WERI-Rb-1 (cell line): ENCODE data around the gene RSRC1.
"Not testable (repeated sequence)": the region's sequence is repeated elsewhere in the genome, so short reads cannot be mapped to it uniquely, and the experiment has no call there.

Experiments used
- DNase-seq: peaks from one replicate; pipeline ENCODE4 v3.0.0-alpha.2; 2020
- H3K27ac ChIP-seq: fragments of 250-450 bp; sonication (Bioruptor Pico); 2 replicates; pipeline ENCODE4 v1.5.1; 2020; ENCODE audit warnings: mild to moderate bottlenecking, moderate library complexity
- H3K27me3 ChIP-seq: fragments of 250-450 bp; sonication (Bioruptor Pico); 2 replicates; pipeline ENCODE4 v1.5.1; 2021; ENCODE audit warnings: mild to moderate bottlenecking, low read depth, moderate library complexity; ENCODE audit not compliant: insufficient read depth, severe bottlenecking
- H3K36me3 ChIP-seq: fragments of 250-450 bp; sonication (Bioruptor Pico); 2 replicates; pipeline ENCODE4 v1.5.1; 2020; ENCODE audit warnings: mild to moderate bottlenecking, moderate library complexity
- H3K4me3 ChIP-seq: 2 replicates; pipeline ENCODE4 v1.5.1; 2011; ENCODE audit warnings: low read depth, mild to moderate bottlenecking, control low read depth, low read length
- H3K9me3 ChIP-seq: fragments of 250-450 bp; sonication (Bioruptor Pico); 2 replicates; pipeline ENCODE4 v1.5.1; 2021; ENCODE audit warnings: mild to moderate bottlenecking, moderate library complexity; ENCODE audit not compliant: severe bottlenecking
- TF ChIP-seq, protein P1 (sequence below): IDR thresholded peaks from 2 replicates; pipeline ENCODE4 v1.5.1; 2011; ENCODE audit warnings: low read depth, mild to moderate bottlenecking, control low read depth, inconsistent platforms, low read length

RSRC1 gene

DNA sequence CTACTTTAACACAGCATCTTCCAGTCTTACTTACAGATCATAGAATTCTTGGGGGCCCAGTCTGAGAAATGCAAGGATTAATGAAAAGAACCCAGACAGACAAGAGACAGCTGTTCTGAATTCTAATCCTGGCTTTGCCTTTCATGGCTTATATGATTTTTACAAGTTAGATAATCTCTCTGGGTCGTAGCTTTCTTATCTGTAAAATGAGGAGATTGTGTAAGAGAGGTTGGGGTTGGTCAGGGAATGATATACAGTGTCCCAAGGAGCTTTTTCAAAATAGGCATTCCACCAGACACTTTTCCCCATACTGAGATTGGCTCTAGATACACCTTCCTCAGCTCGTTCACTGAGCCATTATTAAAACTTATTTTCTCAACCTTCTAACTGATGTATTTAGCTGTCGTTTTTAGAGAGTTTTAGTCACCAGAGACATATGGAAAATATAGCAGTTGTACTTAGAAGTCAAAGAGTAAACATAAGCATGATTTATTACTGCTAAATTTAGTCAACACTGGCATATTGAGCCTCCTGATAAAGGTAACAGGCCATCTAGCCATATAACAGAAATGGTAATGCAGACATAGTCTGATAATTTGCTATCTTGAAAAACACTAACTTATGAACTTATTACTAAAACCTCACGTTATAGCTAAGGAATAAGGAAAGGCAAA is 298.1 kb downstream of the RSRC1 start:
- Histone ChIP-seq H3K27ac (peak overlapping the region; percentile 56; the same call in 1 of the 2 replicates), H3K36me3 (no peaks in the 10 kb centered on the region), H3K9me3 (no peaks in the 10 kb centered on the region), H3K4me3 (no peak overlapping the region), H3K27me3 (no peaks in the 10 kb centered on the region)
- DNase-seq: peak; percentile 15
- TF ChIP-seq, protein P1, sequence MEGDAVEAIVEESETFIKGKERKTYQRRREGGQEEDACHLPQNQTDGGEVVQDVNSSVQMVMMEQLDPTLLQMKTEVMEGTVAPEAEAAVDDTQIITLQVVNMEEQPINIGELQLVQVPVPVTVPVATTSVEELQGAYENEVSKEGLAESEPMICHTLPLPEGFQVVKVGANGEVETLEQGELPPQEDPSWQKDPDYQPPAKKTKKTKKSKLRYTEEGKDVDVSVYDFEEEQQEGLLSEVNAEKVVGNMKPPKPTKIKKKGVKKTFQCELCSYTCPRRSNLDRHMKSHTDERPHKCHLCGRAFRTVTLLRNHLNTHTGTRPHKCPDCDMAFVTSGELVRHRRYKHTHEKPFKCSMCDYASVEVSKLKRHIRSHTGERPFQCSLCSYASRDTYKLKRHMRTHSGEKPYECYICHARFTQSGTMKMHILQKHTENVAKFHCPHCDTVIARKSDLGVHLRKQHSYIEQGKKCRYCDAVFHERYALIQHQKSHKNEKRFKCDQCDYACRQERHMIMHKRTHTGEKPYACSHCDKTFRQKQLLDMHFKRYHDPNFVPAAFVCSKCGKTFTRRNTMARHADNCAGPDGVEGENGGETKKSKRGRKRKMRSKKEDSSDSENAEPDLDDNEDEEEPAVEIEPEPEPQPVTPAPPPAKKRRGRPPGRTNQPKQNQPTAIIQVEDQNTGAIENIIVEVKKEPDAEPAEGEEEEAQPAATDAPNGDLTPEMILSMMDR: no peak

DNA sequence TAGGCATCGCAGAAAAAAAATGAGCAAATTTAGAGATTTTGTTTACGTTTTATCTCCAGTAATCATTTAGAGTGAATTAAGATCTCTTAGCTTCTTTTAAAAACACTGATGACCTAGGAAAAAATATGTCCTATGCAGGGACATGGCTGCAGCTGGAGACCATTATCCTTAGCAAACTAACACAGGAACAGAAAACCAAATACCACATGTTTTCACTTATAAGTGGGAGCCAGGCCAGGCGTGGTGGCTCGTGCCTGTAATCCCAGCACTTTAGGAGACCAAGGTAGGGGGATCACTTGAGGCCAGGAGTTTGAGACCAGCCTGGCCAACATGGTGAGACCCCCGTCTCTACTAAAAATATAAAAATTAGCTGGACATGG is 298.6 kb downstream of the RSRC1 start:
- not testable (repeated sequence) for H3K36me3 ChIP-seq, DNase-seq, H3K4me3 ChIP-seq, H3K9me3 ChIP-seq, H3K27me3 ChIP-seq
- H3K27ac ChIP-seq: peak overlapping the region; percentile 13; the same call in 1 of the 2 replicates

DNA sequence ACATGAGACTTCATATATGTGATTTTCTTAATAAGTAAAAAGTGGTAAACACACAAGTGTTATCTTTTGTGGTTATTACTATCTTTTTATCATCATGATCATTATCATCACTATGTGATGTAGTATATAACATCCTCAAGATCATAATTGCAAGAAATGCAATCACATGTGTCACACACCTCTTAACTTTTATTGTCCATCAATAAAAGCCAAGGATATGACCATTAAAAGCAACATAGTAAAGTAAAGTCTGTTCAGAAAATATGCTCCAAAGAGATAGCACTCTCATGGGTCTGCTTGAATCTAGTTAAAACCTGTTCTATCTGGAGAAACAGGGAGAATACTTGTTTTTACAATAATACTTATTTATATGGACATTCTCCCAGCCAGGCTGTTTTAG is 308.1 kb downstream of the RSRC1 start:
- no peak overlapping the region for H3K27ac ChIP-seq
- no peaks in the 10 kb centered on the region for H3K27me3 ChIP-seq
- no peak for DNase-seq
- H3K4me3 ChIP-seq: no peak overlapping the region
- TF ChIP-seq, protein P1: no peak
- no peaks in the 10 kb centered on the region for H3K9me3 ChIP-seq
- no peaks in the 10 kb centered on the region for H3K36me3 ChIP-seq

DNA sequence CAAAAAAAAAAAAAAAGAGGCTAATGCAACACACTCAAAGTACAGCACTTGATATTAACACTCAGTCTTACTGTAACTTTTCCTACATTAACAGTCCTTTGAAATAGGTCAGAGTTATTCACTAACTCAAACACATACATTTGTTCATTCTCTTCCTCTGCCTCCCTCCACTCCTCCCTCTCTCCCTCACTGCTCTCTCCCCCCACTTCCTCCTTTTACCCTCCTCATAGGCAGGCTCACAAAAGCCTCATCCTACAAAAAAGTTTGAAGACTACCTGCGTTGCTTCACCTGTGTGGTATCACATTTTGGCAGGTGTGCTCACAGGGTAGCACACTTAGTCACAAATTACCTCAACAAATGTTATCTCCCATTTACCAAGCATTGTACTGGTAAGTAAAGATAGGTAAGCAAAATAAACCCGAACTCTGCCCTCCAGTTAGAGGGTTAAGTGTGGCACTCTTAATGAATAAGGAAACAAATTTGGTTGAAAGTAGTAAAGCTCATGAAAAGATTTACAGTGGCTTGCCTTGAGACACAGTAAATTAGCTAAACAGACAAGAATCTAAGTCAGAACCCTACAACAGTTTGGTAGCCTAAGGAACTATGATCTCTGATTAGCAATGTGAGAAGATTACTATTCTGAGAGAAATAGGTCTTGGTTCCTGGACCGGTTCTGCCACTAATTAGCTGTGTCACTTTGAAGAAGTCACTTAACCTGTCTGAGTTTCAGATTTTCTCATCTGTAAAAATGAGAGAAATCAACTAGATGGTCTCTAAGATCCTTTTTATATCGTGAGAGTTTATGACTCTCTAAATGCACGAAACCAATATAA is 310.1 kb downstream of the RSRC1 start:
- Histone ChIP-seq H3K4me3 (no peak overlapping the region), H3K9me3 (no peaks in the 10 kb centered on the region), H3K27ac (no peak overlapping the region), H3K36me3 (no peaks in the 10 kb centered on the region), H3K27me3 (no peaks in the 10 kb centered on the region)
- TF ChIP-seq, protein P1: no peak
- no peak for DNase-seq

DNA sequence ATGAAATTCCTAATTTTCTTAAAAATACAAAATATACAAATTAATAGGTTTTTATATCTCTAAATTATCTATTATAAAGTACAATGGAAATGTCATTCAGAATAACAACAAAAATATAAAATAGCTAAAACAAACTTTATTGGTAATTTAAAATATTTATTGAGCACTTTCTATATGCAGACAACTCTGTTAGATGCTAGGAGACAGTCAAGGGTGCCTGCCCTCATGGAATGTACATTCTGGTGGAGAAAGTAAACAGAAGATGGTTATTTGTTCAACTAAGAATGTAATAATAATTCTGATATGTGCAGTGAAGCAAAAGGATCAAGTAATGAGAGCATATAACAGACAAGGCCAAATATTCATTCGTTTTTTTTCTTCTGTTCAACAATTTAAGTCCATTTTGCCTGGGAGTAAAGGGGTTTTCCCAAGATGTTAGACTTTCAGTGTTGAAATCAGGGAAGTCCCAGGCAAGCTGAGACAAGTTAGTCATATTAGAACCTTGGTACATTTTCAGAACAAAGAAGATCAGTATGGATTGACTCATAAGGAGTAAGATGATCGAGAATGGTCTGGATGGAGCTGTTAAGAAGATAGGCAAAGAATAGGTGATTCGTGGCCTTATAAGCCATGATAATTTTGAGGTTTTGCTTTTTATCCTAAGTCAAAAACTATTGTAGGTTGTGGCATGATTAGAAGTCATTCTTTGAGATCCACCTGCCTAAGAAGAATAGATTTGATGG is 310.9 kb downstream of the RSRC1 start:
- Histone ChIP-seq H3K27ac (no peak overlapping the region), H3K4me3 (no peak overlapping the region), H3K9me3 (no peaks in the 10 kb centered on the region), H3K27me3 (no peaks in the 10 kb centered on the region), H3K36me3 (no peaks in the 10 kb centered on the region)
- TF ChIP-seq, protein P1: no peak
- no peak for DNase-seq

DNA sequence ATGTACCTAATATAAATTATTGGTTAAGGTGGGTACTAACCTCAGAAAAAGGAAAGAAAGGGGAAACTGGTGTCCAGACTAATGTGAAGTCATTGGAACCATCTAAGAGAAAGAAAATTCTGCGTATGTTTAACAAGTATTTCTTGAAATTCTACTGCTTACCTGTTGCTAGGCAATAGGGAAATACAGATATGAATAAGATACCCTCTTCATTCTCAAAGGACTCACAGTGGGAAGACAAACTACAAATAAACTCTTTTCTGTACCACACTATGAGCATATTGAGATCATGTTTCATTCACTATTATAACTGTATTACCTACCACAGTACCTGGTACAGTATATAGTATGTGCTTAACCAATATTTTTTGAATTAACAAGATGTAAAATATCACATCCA is 320.6 kb downstream of the RSRC1 start:
- H3K4me3 ChIP-seq: no peak overlapping the region
- H3K9me3 ChIP-seq: no peaks in the 10 kb centered on the region
- H3K27me3 ChIP-seq: no peaks in the 10 kb centered on the region
- no peak overlapping the region for H3K27ac ChIP-seq
- TF ChIP-seq, protein P1: no peak
- no peak for DNase-seq
- no peaks in the 10 kb centered on the region for H3K36me3 ChIP-seq
